Measurements from ENCODE around the gene CORIN. TPM values are rescaled to one million over a fixed set of nuclear protein-coding genes. Genes with fewer than 3 reads are reported as not detected.

The CORIN gene
- total and polyA plus RNA-seq, 2 donors (not counting 3 experiments of a cell fraction or from before 2014, with no cell fraction given) = 0.07 to 0.40 TPM

DNA sequence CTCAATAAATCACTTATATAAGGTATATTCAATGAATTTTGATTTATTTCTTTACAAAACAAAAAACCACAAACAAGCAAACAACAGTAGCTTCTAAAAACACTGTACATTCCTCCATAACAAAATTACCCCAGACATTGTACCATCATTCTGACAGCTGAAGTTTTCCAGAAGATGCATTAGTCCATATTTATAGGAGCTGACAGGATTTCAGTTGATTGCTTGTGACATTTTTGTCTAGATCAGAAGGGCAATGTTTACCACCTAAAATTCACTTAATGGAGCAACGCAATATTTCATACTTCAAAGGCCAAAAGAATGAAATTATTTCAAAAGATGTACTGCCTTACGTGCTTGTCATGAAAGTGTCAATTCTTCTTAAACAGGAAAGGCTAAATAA is 185.8 kb downstream of the CORIN start:
- no peaks in the 10 kb centered on the region for H3K4me1 ChIP-seq (ENCODE audit: control insufficient read depth, extremely low read depth, insufficient read depth, low read length)
- H3K27me3 ChIP-seq (ENCODE audit: control insufficient read depth in 2 of 2, insufficient read depth in 2 of 2, low read length in 2 of 2) = peaks cover 7 to 18% of the 10 kb centered on the region in 2 experiments
- no peak overlapping the region for H2AFZ ChIP-seq (ENCODE audit: low read depth, low read length)
- H4K20me1 ChIP-seq (replicated peaks; ENCODE audit: control insufficient read depth, extremely low read depth, insufficient read depth, low read length) = no peaks in the 10 kb centered on the region
- H3K9me3 ChIP-seq (replicated peaks; ENCODE audit: control insufficient read depth, insufficient read depth, low read length) = no peaks in the 10 kb centered on the region
- H3K36me3 ChIP-seq (ENCODE audit: control insufficient read depth in 2 of 2, extremely low read depth in 1 of 2, insufficient read depth in 2 of 2, low read length in 2 of 2) = no peaks in the 10 kb centered on the region
- no peak overlapping the region for H3K9ac ChIP-seq (replicated peaks; ENCODE audit: extremely low read depth, insufficient read depth, low read length)
- no TSS peak for BruUV-seq (replicated peaks)
- DNase-seq (ENCODE audit: low read depth, low spot score) (no peak), FAIRE-seq (peak; percentile 55)
- no peak overlapping the region for H3K4me3 ChIP-seq (replicated peaks in 1 of 3; ENCODE audit: insufficient read depth in 1 of 3, low read depth in 1 of 3, low read length in 3 of 3)
- H3K4me2 ChIP-seq (ENCODE audit: insufficient read depth, low read length) = no peak overlapping the region
- no peaks in the 10 kb centered on the region for H3K9me1 ChIP-seq (replicated peaks; ENCODE audit: control insufficient read depth, extremely low read depth, insufficient read depth, low read length)
- no peak overlapping the region for H3K27ac ChIP-seq (ENCODE audit: insufficient read depth, low read depth, low read length)
- dilution Hi-C loops (cut with MboI; ENCODE audit: extremely low pct_ligation_motif_present, low sequenced_read_pairs) = no loop called here
- TF ChIP-seq, protein P1, sequence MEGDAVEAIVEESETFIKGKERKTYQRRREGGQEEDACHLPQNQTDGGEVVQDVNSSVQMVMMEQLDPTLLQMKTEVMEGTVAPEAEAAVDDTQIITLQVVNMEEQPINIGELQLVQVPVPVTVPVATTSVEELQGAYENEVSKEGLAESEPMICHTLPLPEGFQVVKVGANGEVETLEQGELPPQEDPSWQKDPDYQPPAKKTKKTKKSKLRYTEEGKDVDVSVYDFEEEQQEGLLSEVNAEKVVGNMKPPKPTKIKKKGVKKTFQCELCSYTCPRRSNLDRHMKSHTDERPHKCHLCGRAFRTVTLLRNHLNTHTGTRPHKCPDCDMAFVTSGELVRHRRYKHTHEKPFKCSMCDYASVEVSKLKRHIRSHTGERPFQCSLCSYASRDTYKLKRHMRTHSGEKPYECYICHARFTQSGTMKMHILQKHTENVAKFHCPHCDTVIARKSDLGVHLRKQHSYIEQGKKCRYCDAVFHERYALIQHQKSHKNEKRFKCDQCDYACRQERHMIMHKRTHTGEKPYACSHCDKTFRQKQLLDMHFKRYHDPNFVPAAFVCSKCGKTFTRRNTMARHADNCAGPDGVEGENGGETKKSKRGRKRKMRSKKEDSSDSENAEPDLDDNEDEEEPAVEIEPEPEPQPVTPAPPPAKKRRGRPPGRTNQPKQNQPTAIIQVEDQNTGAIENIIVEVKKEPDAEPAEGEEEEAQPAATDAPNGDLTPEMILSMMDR (IDR thresholded peaks at IDR 0.05; ENCODE audit: extremely low read depth in 1 of 2, insufficient read depth in 1 of 2, low read depth in 1 of 2, low read length in 2 of 2) = no peak
- no peak for TF ChIP-seq POLR2A (IDR thresholded peaks at IDR 0.05; ENCODE audit: low read depth, low read length)
- TF ChIP-seq, protein P2, sequence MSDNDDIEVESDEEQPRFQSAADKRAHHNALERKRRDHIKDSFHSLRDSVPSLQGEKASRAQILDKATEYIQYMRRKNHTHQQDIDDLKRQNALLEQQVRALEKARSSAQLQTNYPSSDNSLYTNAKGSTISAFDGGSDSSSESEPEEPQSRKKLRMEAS (IDR thresholded peaks at IDR 0.05; ENCODE audit: insufficient read depth, insufficient read length) = no peak
- TF ChIP-seq JUN (IDR thresholded peaks at IDR 0.05; ENCODE audit: borderline replicate concordance, insufficient read depth, insufficient read length, low read depth) = no peak
- TF ChIP-seq FOS (IDR thresholded peaks at IDR 0.05; ENCODE audit: borderline replicate concordance, insufficient read depth, low read length) = no peak
- TF ChIP-seq EZH2 (IDR thresholded peaks at IDR 0.05; ENCODE audit: borderline replicate concordance, low read depth, low read length, severe bottlenecking) = no peak
- no peak for TF ChIP-seq MYC (IDR thresholded peaks at IDR 0.05; ENCODE audit: low read depth, low read length)
- TF ChIP-seq POLR2AphosphoS5 (IDR thresholded peaks at IDR 0.05; ENCODE audit: insufficient read depth, low read depth, low read length) = no peak
- no peak for TF ChIP-seq GATA2 (IDR thresholded peaks at IDR 0.05; ENCODE audit: insufficient read depth, insufficient read length, low read depth, low read length)
- no peaks in the 10 kb centered on the region for H3K79me2 ChIP-seq (ENCODE audit: control insufficient read depth, insufficient read depth, low read length)
- intact Hi-C loops (cut with micrococcal nuclease) = no loop called here
- ChIA-PET POLR2A (no interaction called here), CTCF (no interaction called here)
